ENCODE results near the gene MYADML2. TPM values are rescaled to one million over a fixed set of nuclear protein-coding genes. Genes with fewer than 3 reads are reported as not detected.
A peak's percentile ranks its signal among the peaks of the same experiment; 100 is the strongest.

Gene MYADML2
- total and polyA plus RNA-seq, 10 of the 15 experiments (the other 5 are each of a cell fraction or from before 2014, with no cell fraction given) = not detected

GRCh38 chr17:81980122-81980521, 33.1 kb upstream of the MYADML2 start (continued):
- no peak for TF ChIP-seq ZNF384 (IDR thresholded peaks at IDR 0.05; ENCODE audit: borderline replicate concordance, low read depth, low read length)

GRCh38 chr17:81978524-81979298, 31.7 kb upstream of the MYADML2 start:
- intact Hi-C loops (cut with micrococcal nuclease; ENCODE audit: unreplicated experiment) (no loop called here), in situ Hi-C loops (cut with MboI) (no loop called here)
- no peak for TF ChIP-seq SMARCA5 (IDR thresholded peaks at IDR 0.05)
- TF ChIP-seq POLR2A (IDR thresholded peaks at IDR 0.05; ENCODE audit: low read depth, low read length) = peak; percentile 21; the same call in 1 of the 2 replicates
- TF ChIP-seq ZBTB40 (IDR thresholded peaks at IDR 0.05; ENCODE audit: borderline replicate concordance) = no peak
- no peak for TF ChIP-seq NFYB (IDR thresholded peaks at IDR 0.05; ENCODE audit: insufficient read depth, low read depth, low read length)
- no peak for TF ChIP-seq E2F8 (IDR thresholded peaks at IDR 0.05; ENCODE audit: low read depth, partially characterized antibody)
- WGBS (ENCODE audit: insufficient coverage, insufficient replicate concordance, low lambda C conversion rate, missing lambda C conversion rate) = 92% methylated on average over 27 of the region's 27 CpGs
- peak overlapping the region; percentile 87 for H3K4me3 ChIP-seq
- no peaks in the 10 kb centered on the region for H3K27me3 ChIP-seq (replicated peaks in 1 of 2; ENCODE audit: control insufficient read depth in 2 of 2, insufficient read depth in 2 of 2, low read length in 1 of 2)
- POLR2A ChIA-PET = no interaction called here
- peak overlapping the region; percentile 91 for H3K4me2 ChIP-seq (ENCODE audit: control insufficient read depth, insufficient read depth)
- RAD21 ChIA-PET (ENCODE audit: unreplicated experiment) = interaction anchor here (1.6 kb wide), 1 partner anchor 19 kb away, joined by 4 read pairs; no protein-coding TSS in a partner anchor
- H3K4me1 ChIP-seq (ENCODE audit: control insufficient read depth, insufficient read depth, low read length) = peaks cover 14% of the 10 kb centered on the region
- no peak overlapping the region; the same call in 1 of the 2 replicates for H3K9ac ChIP-seq (ENCODE audit: control insufficient read depth, insufficient read depth, low read length)
- DNase-seq (ENCODE audit: low read depth, low spot score) (no peak), FAIRE-seq (no peak), ATAC-seq (no peak)
- no peaks in the 10 kb centered on the region; the same call in 1 of the 2 replicates for H3K79me2 ChIP-seq (ENCODE audit: control insufficient read depth, insufficient read depth, low read length)
- H2AFZ ChIP-seq (ENCODE audit: control insufficient read depth, low read depth, low read length) = no peak overlapping the region
- H3K36me3 ChIP-seq (ENCODE audit: control insufficient read depth in 2 of 2, insufficient read depth in 2 of 2, low read length in 1 of 2) = no peaks in the 10 kb centered on the region; a peak in 1 of 4 replicates
- TSS peak; percentile 52 for BruUV-seq (replicated peaks)
- H4K20me1 ChIP-seq (ENCODE audit: control insufficient read depth, insufficient read depth) = no peaks in the 10 kb centered on the region
- H3K27ac ChIP-seq (ENCODE audit: control insufficient read depth, insufficient read depth) = no peak overlapping the region
- no peaks in the 10 kb centered on the region for H3K9me3 ChIP-seq (replicated peaks; ENCODE audit: control insufficient read depth, insufficient read depth, low read length)
- SMC1A ChIA-PET (ENCODE audit: uncharacterized antibody, unreplicated experiment) = no interaction called here
- CTCF ChIA-PET = no interaction called here

Data from GM12878 (cell line).